ENCODE measurements around the gene C1orf115.
"Not testable (repeated sequence)": the region's sequence is repeated elsewhere in the genome, so short reads cannot be mapped to it uniquely, and the experiment has no call there.

Gene C1orf115

DNA sequence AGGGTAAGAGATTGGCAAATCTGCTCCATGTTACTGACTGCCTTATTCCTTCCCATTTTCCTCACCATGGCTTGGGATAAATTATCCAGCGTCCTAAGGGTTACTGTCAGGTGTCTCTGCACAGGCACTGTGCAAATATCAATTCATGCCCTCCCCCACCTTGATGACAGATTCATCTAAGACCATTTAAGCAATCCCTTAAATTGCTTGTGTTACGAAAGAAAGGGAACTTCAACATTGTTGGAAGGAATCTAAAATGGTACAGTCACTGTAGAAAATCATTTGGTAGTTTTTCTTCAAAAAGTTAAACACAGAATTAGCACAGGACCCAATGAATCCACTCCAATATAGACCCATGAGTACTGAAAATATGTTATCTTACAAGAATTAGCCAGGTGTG is 40.3 kb downstream of the C1orf115 start:
- DNase-seq: no peak

DNA sequence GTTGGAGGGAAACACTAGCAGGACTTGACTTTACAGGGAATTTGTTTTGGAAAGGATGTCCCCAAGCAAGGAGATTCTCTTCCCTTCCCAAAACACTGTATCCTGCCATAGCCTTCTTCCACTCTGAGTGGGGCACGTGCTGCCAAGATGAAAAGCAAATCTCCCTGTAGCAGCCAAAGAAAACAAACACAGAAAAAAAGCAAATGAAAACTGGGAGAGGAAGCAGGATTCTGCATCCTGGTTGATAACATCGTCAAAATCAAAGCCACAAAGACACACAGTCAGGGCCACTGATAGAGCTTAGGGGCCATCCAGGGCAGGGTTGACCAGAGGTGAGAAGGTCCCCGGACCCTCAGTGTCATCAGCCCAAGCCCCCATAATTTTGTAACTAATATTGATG is 42.0 kb downstream of the C1orf115 start:
- peak; percentile 1 for DNase-seq

DNA sequence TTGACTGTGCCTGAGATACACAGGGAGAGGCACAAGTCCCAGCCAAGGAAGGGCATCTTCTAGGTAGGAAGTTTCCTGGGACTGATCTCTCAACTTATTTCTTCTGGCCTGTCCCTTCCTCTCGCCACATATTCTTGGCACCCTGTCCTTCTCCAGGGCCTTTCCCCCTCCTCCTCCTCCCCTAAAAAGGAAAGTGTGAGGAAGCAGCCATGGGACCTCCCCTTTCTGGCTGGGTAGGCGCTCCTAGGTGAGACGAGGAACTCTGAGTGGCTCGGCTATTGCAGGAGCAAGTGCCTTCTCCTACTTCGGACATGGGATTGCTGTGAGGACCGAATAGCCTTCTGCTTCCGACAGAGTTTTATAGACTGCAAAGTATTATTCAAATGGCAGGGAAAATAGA is 42.5 kb downstream of the C1orf115 start:
- no peak for DNase-seq

DNA sequence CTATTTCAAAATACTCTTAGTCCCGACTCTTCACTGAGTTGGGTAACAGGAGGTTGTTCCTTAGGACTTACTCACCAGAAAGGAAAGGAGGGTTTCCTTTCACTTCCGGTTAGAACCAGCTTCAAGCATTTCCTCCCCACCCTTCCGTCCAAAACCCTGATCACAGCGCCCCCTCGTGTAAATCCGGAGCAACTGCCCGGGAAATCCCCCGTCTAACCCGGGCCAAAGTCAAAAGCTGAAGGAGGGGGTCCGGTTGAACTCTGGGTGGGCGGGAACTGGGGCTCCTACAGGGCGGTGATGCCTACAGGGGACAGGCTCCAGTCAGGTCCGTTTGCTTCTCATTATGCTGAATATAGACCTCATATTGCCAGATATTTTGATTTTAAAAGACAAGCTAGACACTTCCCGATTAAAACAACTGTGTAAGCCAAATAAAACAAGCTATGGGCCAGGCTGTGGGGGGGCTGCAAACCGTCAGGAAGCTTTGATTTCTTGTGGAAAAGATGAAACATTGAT is 43.0 kb downstream of the C1orf115 start:
- peak; percentile 64 for DNase-seq

DNA sequence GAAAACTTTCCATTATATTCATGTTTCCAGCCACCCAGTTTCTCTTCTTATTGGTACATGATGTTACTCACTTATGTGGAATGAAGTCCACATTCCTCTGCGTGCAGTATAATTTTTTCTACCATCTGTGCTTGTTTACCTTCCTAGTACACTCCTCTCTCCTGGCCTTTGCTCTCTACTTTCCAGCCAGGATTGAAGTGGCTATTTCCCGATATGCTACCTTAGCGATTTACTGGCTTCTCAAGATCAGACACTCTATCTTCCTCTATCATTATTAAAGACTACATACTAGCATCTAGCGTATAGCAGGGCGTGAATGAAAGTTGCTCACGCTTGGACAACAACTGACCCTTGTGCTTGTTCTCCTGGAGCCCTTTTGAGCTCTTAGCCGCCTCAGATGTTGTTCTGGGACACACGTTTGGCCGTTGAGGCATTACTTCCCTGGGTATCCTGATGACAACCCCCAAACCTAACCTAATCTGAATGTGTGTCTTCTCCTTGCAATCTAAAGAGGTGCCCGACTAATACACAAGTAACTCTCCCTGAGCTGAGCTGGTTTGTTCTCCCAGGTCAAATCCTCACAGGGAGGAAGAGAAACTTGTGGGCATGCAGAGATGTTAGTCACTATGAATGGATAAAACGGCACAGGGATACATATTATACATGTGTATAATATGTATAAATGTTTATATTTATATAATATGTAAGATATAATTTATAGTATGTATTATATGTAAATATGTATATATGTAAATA is 44.6 kb downstream of the C1orf115 start:
- DNase-seq: no peak

DNA sequence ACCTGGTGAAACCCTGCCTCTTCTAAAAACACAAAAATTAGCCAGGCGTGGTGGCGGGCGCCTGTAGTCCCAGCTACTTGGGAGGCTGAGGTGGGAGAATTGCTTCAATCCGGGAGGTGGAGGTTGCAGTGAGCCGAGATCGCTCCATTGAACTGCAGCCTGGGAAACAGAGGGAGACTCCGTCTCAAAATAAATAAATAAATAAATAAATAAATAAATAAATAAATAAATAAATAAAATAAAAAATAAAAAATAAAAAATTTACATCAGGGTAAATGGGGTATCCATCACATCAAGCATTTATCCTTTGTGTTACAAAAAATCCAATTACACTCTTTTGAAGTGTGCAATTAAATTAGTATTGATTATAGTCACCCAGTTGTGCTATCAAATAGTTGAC is 46.1 kb downstream of the C1orf115 start:
- not testable (repeated sequence) for DNase-seq

DNA sequence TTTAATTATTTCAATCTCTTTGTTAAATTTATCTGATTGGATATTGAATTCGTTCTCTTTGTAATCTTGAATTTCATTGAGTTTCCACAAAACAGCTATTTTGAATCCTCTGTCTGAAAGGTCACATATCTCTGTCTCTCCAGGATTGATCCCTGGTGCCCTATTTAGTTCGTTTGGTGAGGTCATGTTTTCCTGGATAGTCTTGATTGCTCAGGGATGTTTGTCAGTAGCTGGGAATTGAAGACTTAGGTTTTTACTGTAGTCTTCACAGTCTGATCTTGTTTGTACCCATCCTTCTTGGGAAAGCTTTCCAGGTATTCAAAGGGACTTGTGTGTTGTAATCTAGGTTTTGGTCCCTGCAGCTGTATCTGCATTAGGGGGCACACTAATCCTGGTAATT is 51.2 kb downstream of the C1orf115 start:
- no peak for DNase-seq

DNA sequence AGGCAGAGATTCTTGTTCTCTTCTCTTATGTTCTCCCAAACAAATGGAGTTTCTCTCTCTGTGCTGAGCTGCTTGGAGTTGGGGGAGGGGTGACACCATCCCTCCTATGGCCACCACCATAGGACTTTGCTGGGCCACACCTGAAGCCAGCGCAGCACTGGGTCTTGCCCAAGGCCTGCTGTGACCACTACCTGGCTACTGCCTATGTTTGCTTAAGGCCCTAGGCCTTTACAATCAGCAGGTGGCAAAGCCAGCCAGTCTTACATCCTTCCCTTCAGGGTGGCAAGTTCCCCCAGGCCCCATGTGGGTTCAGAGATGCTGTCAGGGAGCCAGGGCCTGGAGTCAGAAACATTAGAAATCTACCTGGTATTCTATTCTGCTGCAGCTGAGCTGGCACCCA is 51.7 kb downstream of the C1orf115 start:
- no peak for DNase-seq

DNA sequence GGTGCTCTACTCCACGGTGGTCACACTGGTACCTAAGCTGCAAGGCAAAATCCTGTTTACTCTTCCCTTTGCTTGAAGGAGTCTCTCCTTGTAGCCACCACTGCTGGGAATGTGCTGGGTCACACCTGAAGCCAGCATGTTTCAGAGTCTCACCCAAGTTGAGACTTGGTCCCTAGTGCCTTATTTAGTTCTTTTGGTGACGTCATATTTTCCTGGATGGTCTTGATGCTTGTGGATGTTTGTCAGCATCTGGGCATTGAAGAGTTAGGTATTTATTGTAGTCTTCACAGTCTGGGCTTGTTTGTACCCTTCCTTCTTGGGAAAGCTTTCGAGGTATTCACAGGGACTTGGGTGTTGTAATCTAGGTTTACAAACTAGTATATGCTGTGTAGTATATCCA is 52.4 kb downstream of the C1orf115 start:
- DNase-seq: no peak

DNA sequence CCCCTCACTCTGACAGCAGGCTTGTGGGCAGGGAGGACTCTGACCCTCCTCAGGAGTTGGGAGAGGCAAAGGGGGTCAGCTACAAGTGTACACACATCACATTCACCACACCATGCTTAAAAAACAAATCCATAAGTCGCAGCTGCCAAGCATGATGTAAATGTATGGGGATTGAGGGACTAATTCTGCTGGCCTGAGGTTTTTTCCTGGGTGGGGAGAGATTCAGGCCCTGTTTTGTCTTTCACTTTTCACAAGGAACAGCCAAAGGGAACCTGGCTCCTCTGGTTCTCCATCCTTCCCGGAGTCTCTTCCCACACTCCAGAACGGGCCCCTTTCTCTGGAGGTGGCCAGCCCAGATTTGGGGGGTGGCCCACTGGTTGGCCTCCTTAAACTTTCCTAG is 56.7 kb downstream of the C1orf115 start:
- no peak for DNase-seq

DNA sequence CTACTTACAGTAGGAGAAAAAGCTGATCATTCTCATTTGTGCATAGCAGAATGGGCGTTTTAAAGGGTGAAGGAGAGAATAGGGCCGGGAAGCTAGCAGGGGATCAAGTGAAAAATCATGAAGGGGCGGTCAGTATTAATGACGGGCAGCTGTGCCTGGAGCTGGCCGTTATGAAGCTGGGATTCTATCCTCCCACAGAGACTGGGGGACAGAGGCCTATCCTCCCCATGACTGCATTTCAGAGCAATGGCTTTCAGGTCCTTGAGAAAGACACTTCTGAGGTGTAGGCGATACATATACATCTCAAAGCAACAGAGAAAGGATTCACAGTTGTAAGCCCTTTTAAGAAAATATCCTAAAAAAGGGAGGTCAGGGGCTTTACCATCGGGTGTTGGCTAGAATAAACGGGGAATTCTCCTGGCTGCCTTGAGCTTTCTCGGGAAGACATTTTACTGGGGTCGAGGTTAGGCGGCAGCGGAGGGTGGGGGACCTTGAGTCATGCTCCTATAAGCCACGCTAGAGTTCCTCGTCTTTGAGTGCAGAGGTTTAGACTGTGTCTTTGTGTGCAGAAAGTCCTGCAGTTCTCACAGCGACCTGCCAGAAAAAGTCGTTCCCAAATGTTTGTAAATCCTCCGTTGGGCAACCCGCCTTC is 57.4 kb downstream of the C1orf115 start:
- no peak for DNase-seq

DNA sequence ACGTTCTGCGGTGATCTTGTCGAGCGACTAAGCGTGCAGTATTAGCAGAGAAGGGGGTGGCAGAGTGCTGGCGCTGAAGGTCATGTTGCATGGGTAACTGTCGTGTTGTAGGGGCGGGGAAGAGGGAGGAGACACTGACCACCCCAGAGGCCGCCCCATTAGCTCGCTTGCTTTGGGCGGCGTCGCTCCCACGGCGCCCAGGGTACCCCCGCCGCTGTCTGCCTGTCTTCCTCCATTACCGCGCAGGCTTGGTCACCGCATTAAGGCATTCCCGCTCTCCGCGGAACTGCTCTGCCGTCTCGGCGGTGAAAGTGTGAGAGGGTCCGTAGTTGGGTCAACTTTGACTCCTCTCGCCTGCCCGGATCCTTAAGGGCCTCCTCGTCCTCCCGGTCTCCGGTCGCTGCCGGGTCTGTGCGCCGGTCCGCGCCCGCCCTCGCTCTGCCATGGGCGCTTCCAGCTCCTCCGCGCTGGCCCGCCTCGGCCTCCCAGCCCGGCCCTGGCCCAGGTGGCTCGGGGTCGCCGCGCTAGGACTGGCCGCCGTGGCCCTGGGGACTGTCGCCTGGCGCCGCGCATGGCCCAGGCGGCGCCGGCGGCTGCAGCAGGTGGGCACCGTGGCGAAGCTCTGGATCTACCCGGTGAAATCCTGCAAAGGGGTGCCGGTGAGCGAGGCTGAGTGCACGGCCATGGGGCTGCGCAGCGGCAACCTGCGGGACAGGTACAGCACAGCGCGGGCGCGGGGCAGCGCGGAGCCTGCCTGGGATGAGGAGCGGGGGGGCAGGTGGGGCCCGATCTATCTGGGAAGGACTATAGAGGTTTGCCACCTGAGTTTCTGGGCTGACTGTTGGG is 58.1 kb downstream of the C1orf115 start, which contains the start of gene MTARC2:
Gene MTARC2, plus strand, starts transcription at position 234 of the 846 bp plus-strand sequence. Its CDS starts 210 bp downstream, at position 444.
- DNase-seq: peak; percentile 2
